ENCODE results near the gene SPAG16. TPM values are rescaled to one million over a fixed set of nuclear protein-coding genes. Genes with fewer than 3 reads are reported as not detected.

The SPAG16 gene
- total and polyA plus RNA-seq, 2 of the 13 experiments (the other 11 are each of a cell fraction or from before 2014, with no cell fraction given), result 9.6 to 26.5 TPM

- FAIRE-seq (peak; percentile 76), DNase-seq (ENCODE audit: low spot score) (peak; percentile 53), ATAC-seq (peak; percentile 100)
- in situ Hi-C loops (cut with HindIII; ENCODE audit: extremely low pct_ligation_motif_present, low pct_unique_long_range_greater_than_20kb) (no loop called here), intact Hi-C loops (cut with micrococcal nuclease; ENCODE audit: unreplicated experiment) (loop anchor here (5.0 kb wide), 1 partner anchor 1059 kb away; no protein-coding TSS in a partner anchor)
- WGBS (ENCODE audit: low lambda C conversion rate), result 0% methylated on average over 6 of the region's 7 CpGs
- ChIA-PET CTCF (ENCODE audit: low intra/inter-chr PET ratio, low total read pairs) (interaction anchor here (1.5 kb wide), 1 partner anchor 691 kb away, joined by 6 read pairs; no protein-coding TSS in a partner anchor), POLR2A (no interaction called here)
- no TSS peak for BruUV-seq (replicated peaks)
- peak overlapping the region; percentile 36 for H3K4me2 ChIP-seq (ENCODE audit: low read depth, low read length)
- no peaks in the 10 kb centered on the region for H3K9me3 ChIP-seq (ENCODE audit: low read length)
- no peak overlapping the region for H3K27ac ChIP-seq (ENCODE audit: extremely low read length, insufficient read depth, low read length)
- H3K4me3 ChIP-seq (replicated peaks in 1 of 3; ENCODE audit: insufficient read depth in 1 of 3, low read depth in 2 of 3, low read length in 3 of 3), result no peak overlapping the region
- no peaks in the 10 kb centered on the region for H3K27me3 ChIP-seq (ENCODE audit: control insufficient read depth in 1 of 2, insufficient read depth in 2 of 2, low read length in 2 of 2)
- H3K36me3 ChIP-seq (replicated peaks in 1 of 2; ENCODE audit: control insufficient read depth in 1 of 2, insufficient read depth in 2 of 2, low read length in 2 of 2), result no peaks in the 10 kb centered on the region
- H4K20me1 ChIP-seq (ENCODE audit: insufficient read depth, low read length), result no peaks in the 10 kb centered on the region
- H3K79me2 ChIP-seq (ENCODE audit: insufficient read depth, low read length), result no peaks in the 10 kb centered on the region
- H2AFZ ChIP-seq (ENCODE audit: low read length), result peak overlapping the region; percentile 83
- no peak overlapping the region for H3K9ac ChIP-seq (ENCODE audit: insufficient read depth, low read depth, low read length)
- H3K4me1 ChIP-seq (ENCODE audit: insufficient read depth, low read length), result no peaks in the 10 kb centered on the region
- TF ChIP-seq EHMT2 (IDR thresholded peaks at IDR 0.05; ENCODE audit: borderline replicate concordance, low read depth, low read length) (no peak), REPIN1 (CRISPR knock-in tag; IDR thresholded peaks at IDR 0.05; ENCODE audit: borderline replicate concordance, low read depth) (no peak), ARNTL (CRISPR knock-in tag; IDR thresholded peaks at IDR 0.05) (no peak), SKIL (CRISPR knock-in tag; IDR thresholded peaks at IDR 0.05; ENCODE audit: borderline replicate concordance) (no peak), KLF15 (CRISPR knock-in tag; IDR thresholded peaks at IDR 0.05; ENCODE audit: borderline replicate concordance) (no peak), ZSCAN30 (CRISPR knock-in tag; IDR thresholded peaks at IDR 0.05) (no peak), DRAP1 (CRISPR knock-in tag; IDR thresholded peaks at IDR 0.05) (no peak), ZNF44 (CRISPR knock-in tag; IDR thresholded peaks at IDR 0.05) (no peak), ZNF354B (CRISPR knock-in tag; IDR thresholded peaks at IDR 0.05) (no peak), ZNF776 (CRISPR knock-in tag; IDR thresholded peaks at IDR 0.05) (no peak), MIXL1 (CRISPR knock-in tag; IDR thresholded peaks at IDR 0.05) (no peak), SALL2 (CRISPR knock-in tag; IDR thresholded peaks at IDR 0.05) (no peak), ZNF350 (CRISPR knock-in tag; IDR thresholded peaks at IDR 0.05; ENCODE audit: borderline replicate concordance, low read depth) (no peak), ZNF781 (CRISPR knock-in tag; IDR thresholded peaks at IDR 0.05; ENCODE audit: borderline replicate concordance, not compliant biosample characterization) (no peak), CERS6 (CRISPR knock-in tag; IDR thresholded peaks at IDR 0.05) (no peak), TFDP1 (CRISPR knock-in tag; IDR thresholded peaks at IDR 0.05; ENCODE audit: borderline replicate concordance) (peak; percentile 11; the same call in 1 of the 2 replicates), PCBP2 (optimal IDR thresholded peaks at IDR 0.05; ENCODE audit: low read depth, low read length, poor library complexity, severe bottlenecking) (no peak), ZBTB1 (CRISPR knock-in tag; IDR thresholded peaks at IDR 0.05; ENCODE audit: borderline replicate concordance) (no peak), TCF7 (IDR thresholded peaks at IDR 0.05; ENCODE audit: low read depth) (no peak), CAMTA2 (CRISPR knock-in tag; IDR thresholded peaks at IDR 0.05; ENCODE audit: borderline replicate concordance) (no peak), POGZ (CRISPR knock-in tag; IDR thresholded peaks at IDR 0.05) (no peak), RFXANK (CRISPR knock-in tag; IDR thresholded peaks at IDR 0.05) (no peak)
These were observed 1026.8 kb downstream of the SPAG16 start for GRCh38 chr2:214311031-214311533.
